Measurements from ENCODE around the gene CRIP3.

CRIP3 gene

GRCh38 chr6:43271944-43272343 is 36.7 kb downstream of the CRIP3 start:
- Histone ChIP-seq H3K27ac (ENCODE audit: low read depth, low read length) (no peak overlapping the region), H3F3A (ENCODE audit: insufficient read depth) (no peaks in the 10 kb centered on the region; the same call in 1 of the 2 replicates), H3K4me3 (ENCODE audit: insufficient read depth, low read length, poor library complexity, severe bottlenecking) (no peak overlapping the region), H4K20me1 (ENCODE audit: low read depth, low read length) (no peaks in the 10 kb centered on the region), H3K36me3 (ENCODE audit: low read length) (no peaks in the 10 kb centered on the region), H3K9me3 (ENCODE audit: insufficient read depth, low read length) (no peaks in the 10 kb centered on the region), H2AFZ (ENCODE audit: low read depth, low read length, severe bottlenecking) (no peak overlapping the region), H3K4me2 (ENCODE audit: low read depth, low read length, poor library complexity, severe bottlenecking) (no peak overlapping the region), H3K9ac (ENCODE audit: low read length) (no peak overlapping the region), H3K9me2 (replicated peaks; ENCODE audit: insufficient read depth, low read length) (no peaks in the 10 kb centered on the region), H3K27me3 (ENCODE audit: low read length) (no peaks in the 10 kb centered on the region), H3K79me2 (ENCODE audit: insufficient read depth, low read length) (no peaks in the 10 kb centered on the region)
- TF ChIP-seq CTCF (IDR thresholded peaks at IDR 0.05; ENCODE audit: insufficient read depth, low read length, poor library complexity, severe bottlenecking) (no peak), EZH2phosphoT487 (conservative IDR thresholded peaks at IDR 0.05; ENCODE audit: low read length) (no peak)

GRCh38 chr6:43271103-43271815 is 37.4 kb downstream of the CRIP3 start:
- Histone ChIP-seq H3K4me2 (ENCODE audit: low read depth, low read length, poor library complexity, severe bottlenecking) (peak overlapping the region; percentile 4), H3K9me2 (replicated peaks; ENCODE audit: insufficient read depth, low read length) (no peaks in the 10 kb centered on the region), H3K9ac (ENCODE audit: low read length) (no peak overlapping the region), H3K36me3 (ENCODE audit: low read length) (no peaks in the 10 kb centered on the region), H2AFZ (ENCODE audit: low read depth, low read length, severe bottlenecking) (no peak overlapping the region), H3K27me3 (ENCODE audit: low read length) (no peaks in the 10 kb centered on the region), H3K27ac (ENCODE audit: low read depth, low read length) (no peak overlapping the region), H3K4me3 (ENCODE audit: insufficient read depth, low read length, poor library complexity, severe bottlenecking) (no peak overlapping the region), H3K9me3 (ENCODE audit: insufficient read depth, low read length) (no peaks in the 10 kb centered on the region), H3F3A (ENCODE audit: insufficient read depth) (no peaks in the 10 kb centered on the region; the same call in 1 of the 2 replicates), H4K20me1 (ENCODE audit: low read depth, low read length) (no peaks in the 10 kb centered on the region), H3K79me2 (ENCODE audit: insufficient read depth, low read length) (no peaks in the 10 kb centered on the region)
- TF ChIP-seq CTCF (IDR thresholded peaks at IDR 0.05; ENCODE audit: insufficient read depth, low read length, poor library complexity, severe bottlenecking) (no peak), EZH2phosphoT487 (conservative IDR thresholded peaks at IDR 0.05; ENCODE audit: low read length) (no peak)

- Histone ChIP-seq H2AFZ (ENCODE audit: low read depth, low read length, severe bottlenecking) (peak overlapping the region; percentile 42), H3K4me2 (ENCODE audit: low read depth, low read length, poor library complexity, severe bottlenecking) (peak overlapping the region; percentile 42), H3K27ac (ENCODE audit: low read depth, low read length) (no peak overlapping the region), H3K9me3 (ENCODE audit: insufficient read depth, low read length) (no peaks in the 10 kb centered on the region), H3F3A (ENCODE audit: insufficient read depth) (no peaks in the 10 kb centered on the region; the same call in 1 of the 2 replicates), H4K20me1 (ENCODE audit: low read depth, low read length) (no peaks in the 10 kb centered on the region), H3K27me3 (ENCODE audit: low read length) (no peaks in the 10 kb centered on the region), H3K9ac (ENCODE audit: low read length) (peak overlapping the region; percentile 11), H3K36me3 (ENCODE audit: low read length) (no peaks in the 10 kb centered on the region), H3K9me2 (replicated peaks; ENCODE audit: insufficient read depth, low read length) (no peaks in the 10 kb centered on the region), H3K4me3 (ENCODE audit: insufficient read depth, low read length, poor library complexity, severe bottlenecking) (no peak overlapping the region), H3K79me2 (ENCODE audit: insufficient read depth, low read length) (no peaks in the 10 kb centered on the region)
- TF ChIP-seq CTCF (IDR thresholded peaks at IDR 0.05; ENCODE audit: insufficient read depth, low read length, poor library complexity, severe bottlenecking) = no peak
- TF ChIP-seq EZH2phosphoT487 (conservative IDR thresholded peaks at IDR 0.05; ENCODE audit: low read length) = no peak
Measured at GRCh38 chr6:43269273-43270007, 39.2 kb downstream of the CRIP3 start.

Measured in SU-DHL-6 (cell line).